ENCODE measurements around the gene NHSL1. TPM values are rescaled to one million over a fixed set of nuclear protein-coding genes. Genes with fewer than 3 reads are reported as not detected.

Gene NHSL1
- total and polyA plus RNA-seq, 4 donors, result 6.6 to 33.0 (median 20.7) TPM

- no peaks in the 10 kb centered on the region for H3K9me3 ChIP-seq (ENCODE audit: control insufficient read depth in 4 of 4, low read length in 3 of 4)
- DNase-seq (ENCODE audit: low spot score), result no peak
- peaks cover 6 to 72% (median 58%) of the 10 kb centered on the region in 4 donors for H3K4me1 ChIP-seq (ENCODE audit: control insufficient read depth in 4 of 4, insufficient read depth in 4 of 4, low read length in 3 of 4)
- peak overlapping the region in 1 of 2 donors; percentile 99 for H3K9ac ChIP-seq (ENCODE audit: low read depth in 1 of 2, low read length in 2 of 2)
- H3K4me3 ChIP-seq (ENCODE audit: low read depth in 1 of 3, low read length in 3 of 3), result peak overlapping the region in 2 of 3 donors; percentile 59 to 77
- no peaks in the 10 kb centered on the region for H3K27me3 ChIP-seq (ENCODE audit: control insufficient read depth in 4 of 4, insufficient read depth in 4 of 4, low read length in 3 of 4)
- peak overlapping the region; percentile 62 to 83 for H3K27ac ChIP-seq (ENCODE audit: low read depth in 1 of 2, low read length in 2 of 2)
- WGBS, result 32% methylated on average over 3 of the region's 3 CpGs
- TF ChIP-seq ATF3 (IDR thresholded peaks at IDR 0.05) (no peak), JUND (IDR thresholded peaks at IDR 0.05) (peak in 1 of 2 donors; percentile 24), TAF1 (conservative IDR thresholded peaks at IDR 0.05) (peak; percentile 77), GABPA (IDR thresholded peaks at IDR 0.05 in 1 of 2, conservative IDR thresholded peaks at IDR 0.05 in 1 of 2) (no peak), RAD21 (IDR thresholded peaks at IDR 0.05) (peak in 1 of 2 donors; percentile 34), FOXA1 (IDR thresholded peaks at IDR 0.05) (no peak), YY1 (IDR thresholded peaks at IDR 0.05) (no peak), REST (IDR thresholded peaks at IDR 0.05) (peak; percentile 55), HNF4G (IDR thresholded peaks at IDR 0.05) (no peak), EGR1 (IDR thresholded peaks at IDR 0.05; ENCODE audit: low read depth in 2 of 2) (no peak), FOXA2 (IDR thresholded peaks at IDR 0.05) (no peak), MAX (IDR thresholded peaks at IDR 0.05) (no peak), ZBTB33 (IDR thresholded peaks at IDR 0.05) (no peak), RXRA (IDR thresholded peaks at IDR 0.05) (peak in 1 of 2 donors; percentile 9), NR2F2 (IDR thresholded peaks at IDR 0.05) (no peak), HNF4A (conservative IDR thresholded peaks at IDR 0.05) (peak; percentile 31 to 36), CTCF (IDR thresholded peaks at IDR 0.05; ENCODE audit: low read depth, low read length, missing input control) (no peak), SP1 (IDR thresholded peaks at IDR 0.05) (peak; percentile 28)
- no peaks in the 10 kb centered on the region for H3K36me3 ChIP-seq (ENCODE audit: control insufficient read depth in 4 of 4, insufficient read depth in 3 of 4, low read depth in 1 of 4, low read length in 3 of 4)
Measured at GRCh38 chr6:138500045-138500665, 861 bp upstream of the NHSL1 start.

All from liver (tissue), 9 donors.